Endodermal cell (in vitro differentiated cells): ENCODE measurements around the gene GCNT2. TPM values are rescaled to one million over a fixed set of nuclear protein-coding genes. Genes with fewer than 3 reads are reported as not detected.

Experiments
- DNase-seq: peaks from one replicate; pipeline ENCODE4 v3.0.0-alpha.2; 2017
- H3K27ac ChIP-seq: 2 replicates; pipeline ENCODE4 v1.5.1; 2013; ENCODE audit warnings: mild to moderate bottlenecking, low read depth, low read length, moderate library complexity
- H3K27me3 ChIP-seq: 2 replicates; pipeline ENCODE4 v1.6.1; 2013; ENCODE audit warnings: mild to moderate bottlenecking, low read length, moderate library complexity; ENCODE audit not compliant: insufficient read depth, control insufficient read depth, poor library complexity, severe bottlenecking
- H3K36me3 ChIP-seq: 2 replicates; pipeline ENCODE4 v1.7.0; 2013; ENCODE audit warnings: mild to moderate bottlenecking, low read length, moderate library complexity; ENCODE audit not compliant: control insufficient read depth, insufficient read depth
- H3K4me1 ChIP-seq: one replicate; pipeline ENCODE4 v1.7.0; 2013; ENCODE audit warnings: low read length; ENCODE audit not compliant: control insufficient read depth, insufficient read depth
- H3K4me3 ChIP-seq: 2 replicates; pipeline ENCODE4 v1.5.1; 2013; ENCODE audit warnings: mild to moderate bottlenecking, low read length, moderate library complexity
- H3K9ac ChIP-seq: 2 replicates; pipeline ENCODE4 v1.6.1; 2013; ENCODE audit warnings: mild to moderate bottlenecking, low read length, moderate library complexity; ENCODE audit not compliant: poor library complexity, severe bottlenecking; ENCODE audit errors: extremely low read depth
- H3K9me3 ChIP-seq: 2 replicates; pipeline ENCODE4 v1.6.1; 2013; ENCODE audit warnings: mild to moderate bottlenecking, low read length, moderate library complexity; ENCODE audit not compliant: control insufficient read depth
- H3K27ac Mint-ChIP-seq: 2 replicates; pipeline ENCODE4 v1.8.0; 2020; ENCODE audit warnings: mixed read lengths
- H3K27me3 Mint-ChIP-seq: 2 replicates; pipeline ENCODE4 v1.8.0; 2021; ENCODE audit warnings: mild to moderate bottlenecking, mixed read lengths; ENCODE audit not compliant: insufficient read depth
- H3K36me3 Mint-ChIP-seq: 2 replicates; pipeline ENCODE4 v1.8.0; 2020; ENCODE audit warnings: low read depth, mixed read lengths
- H3K4me1 Mint-ChIP-seq: 2 replicates; pipeline ENCODE4 v1.8.0; 2020; ENCODE audit warnings: mixed read lengths
- H3K4me3 Mint-ChIP-seq: 2 replicates; pipeline ENCODE4 v1.8.0; 2020; ENCODE audit warnings: mild to moderate bottlenecking, moderate library complexity, mixed read lengths
- H3K9me3 Mint-ChIP-seq: 2 replicates; pipeline ENCODE4 v1.8.0; 2020; ENCODE audit warnings: mild to moderate bottlenecking, mixed read lengths
- CTCF ChIP-seq: fragments of 200-600 bp; sonication (generic); conservative IDR thresholded peaks from 2 replicates; pipeline ENCODE4 v1.5.0; 2021; ENCODE audit warnings: antibody characterized with exemption, mild to moderate bottlenecking
- WGBS, 2 experiments: methylation state at CpG; one replicate each; pipeline versions ENCODE4 v1.1.5 to v1.1.7; 2013; ENCODE audit warnings: missing lambda C conversion rate in 2 of 2, mixed read lengths in 1 of 2; ENCODE audit not compliant: insufficient coverage in 1 of 2, insufficient read length in 1 of 2; 5-methylcytosine and 5-hydroxymethylcytosine counted together
- total RNA-seq, 2 donors: library from RNA; stranded (reverse); fragmentation: NEBNext Ultra II Directional in 1 of 2; extraction: Animal tissue kit (Norgen Biotek cat#: 25700) in 1 of 2; gene quantifications; 2 replicates in 1 of 2; 3 replicates in 1 of 2; pipeline ENCODE4 v1.2.1, GENCODE V29; 2021

Gene GCNT2
- total RNA-seq, 2 donors from 2014 or later: 23.3 to 24.9 TPM

GRCh38 chr6:10510592-10511367, 10.4 kb upstream of the GCNT2 start:
- Histone ChIP-seq H3K36me3 (no peaks in the 10 kb centered on the region), H3K4me3 (no peak overlapping the region), H3K27me3 (no peaks in the 10 kb centered on the region), H3K27ac (no peak overlapping the region), H3K9me3 (no peaks in the 10 kb centered on the region), H3K9ac (no peak overlapping the region), H3K4me1 (no peaks in the 10 kb centered on the region)
- TF ChIP-seq CTCF: peak; percentile 89
- H3K4me3 Mint-ChIP-seq: no peak overlapping the region
- DNase-seq: peak; percentile 88
- H3K9me3 Mint-ChIP-seq: no peaks in the 10 kb centered on the region
- H3K27ac Mint-ChIP-seq: no peak overlapping the region
- H3K36me3 Mint-ChIP-seq: no peaks in the 10 kb centered on the region
- H3K4me1 Mint-ChIP-seq: peaks cover 5% of the 10 kb centered on the region
- WGBS, 2 experiments: 66 to 80% methylated on average over 11 to 17 of the region's 17 CpGs
- no peaks in the 10 kb centered on the region for H3K27me3 Mint-ChIP-seq

- WGBS, 2 experiments: 40 to 92% methylated on average over 1 to 2 of the region's 2 CpGs
- Mint-ChIP-seq H3K36me3 (no peaks in the 10 kb centered on the region), H3K27ac (no peak overlapping the region), H3K4me3 (no peak overlapping the region), H3K9me3 (no peaks in the 10 kb centered on the region), H3K27me3 (no peaks in the 10 kb centered on the region), H3K4me1 (peaks cover 5% of the 10 kb centered on the region)
- no peak for TF ChIP-seq CTCF
- H3K4me3 ChIP-seq: no peak overlapping the region
- H3K9ac ChIP-seq: no peak overlapping the region
- no peak overlapping the region for H3K27ac ChIP-seq
- no peaks in the 10 kb centered on the region for H3K36me3 ChIP-seq
- no peaks in the 10 kb centered on the region for H3K9me3 ChIP-seq
- H3K27me3 ChIP-seq: no peaks in the 10 kb centered on the region
- H3K4me1 ChIP-seq: no peaks in the 10 kb centered on the region
- no peak for DNase-seq
Observed at GRCh38 chr6:10511477-10511876, 9.7 kb upstream of the GCNT2 start.

- TF ChIP-seq CTCF: no peak
- 71 to 89% methylated on average over 1 to 2 of the region's 2 CpGs for WGBS, 2 experiments
Observed at GRCh38 chr6:10513544-10513943, 7.6 kb upstream of the GCNT2 start.

More at GRCh38 chr6:10513544-10513943, 7.6 kb upstream of the GCNT2 start:
- Histone ChIP-seq H3K4me1 (no peaks in the 10 kb centered on the region), H3K9ac (no peak overlapping the region), H3K36me3 (no peaks in the 10 kb centered on the region), H3K4me3 (no peak overlapping the region), H3K27me3 (no peaks in the 10 kb centered on the region), H3K9me3 (no peaks in the 10 kb centered on the region), H3K27ac (no peak overlapping the region)
- Mint-ChIP-seq H3K27me3 (no peaks in the 10 kb centered on the region), H3K36me3 (no peaks in the 10 kb centered on the region), H3K4me3 (no peak overlapping the region), H3K9me3 (no peaks in the 10 kb centered on the region), H3K4me1 (peaks cover 7% of the 10 kb centered on the region), H3K27ac (no peak overlapping the region)
- DNase-seq: no peak
